CD4-positive, alpha-beta T cell treated with Interferon alpha-2 for 1 hour (primary cell): ENCODE data around the gene LRRC56.

ENCODE experiments used
- DNase-seq, 2 donors: peaks; one replicate each; pipeline ENCODE4 v3.0.0-alpha.2; 2020 to 2022

Gene LRRC56

DNA sequence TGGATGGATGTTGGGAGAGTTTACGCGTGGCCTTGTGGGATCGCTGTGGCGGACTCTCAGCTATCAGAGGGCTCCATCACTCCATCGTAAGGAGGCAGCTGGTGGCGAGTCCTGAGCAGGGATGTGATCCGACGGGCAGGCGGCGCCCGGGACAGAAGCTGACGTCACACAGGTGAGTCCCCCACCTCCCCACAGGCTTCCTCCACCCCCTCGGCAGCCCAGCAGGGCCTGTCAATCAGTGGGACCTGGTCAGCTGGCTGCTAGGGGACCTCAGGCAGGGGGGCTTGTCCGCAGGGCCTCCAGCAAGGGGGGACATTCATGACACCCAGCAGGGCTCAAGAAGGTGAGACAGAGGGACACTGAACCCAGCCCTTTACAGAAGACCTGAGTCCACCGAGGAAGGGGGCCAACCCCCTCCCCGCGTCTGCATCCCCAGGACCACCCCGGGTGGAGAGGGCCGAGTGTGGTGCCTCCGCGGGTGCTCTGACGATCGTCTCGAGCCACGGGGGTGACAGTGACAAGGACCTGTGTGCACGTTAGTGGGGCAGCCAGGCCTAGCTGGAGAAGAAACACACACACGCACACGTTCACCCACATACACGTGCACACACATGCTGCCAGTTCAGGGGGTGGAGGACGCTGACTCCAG, 9.0 kb upstream of the LRRC56 start:
- DNase-seq, result no peak

GRCh38 chr11:528815-529727, 8.3 kb upstream of the LRRC56 start:
- no peak for DNase-seq

DNA sequence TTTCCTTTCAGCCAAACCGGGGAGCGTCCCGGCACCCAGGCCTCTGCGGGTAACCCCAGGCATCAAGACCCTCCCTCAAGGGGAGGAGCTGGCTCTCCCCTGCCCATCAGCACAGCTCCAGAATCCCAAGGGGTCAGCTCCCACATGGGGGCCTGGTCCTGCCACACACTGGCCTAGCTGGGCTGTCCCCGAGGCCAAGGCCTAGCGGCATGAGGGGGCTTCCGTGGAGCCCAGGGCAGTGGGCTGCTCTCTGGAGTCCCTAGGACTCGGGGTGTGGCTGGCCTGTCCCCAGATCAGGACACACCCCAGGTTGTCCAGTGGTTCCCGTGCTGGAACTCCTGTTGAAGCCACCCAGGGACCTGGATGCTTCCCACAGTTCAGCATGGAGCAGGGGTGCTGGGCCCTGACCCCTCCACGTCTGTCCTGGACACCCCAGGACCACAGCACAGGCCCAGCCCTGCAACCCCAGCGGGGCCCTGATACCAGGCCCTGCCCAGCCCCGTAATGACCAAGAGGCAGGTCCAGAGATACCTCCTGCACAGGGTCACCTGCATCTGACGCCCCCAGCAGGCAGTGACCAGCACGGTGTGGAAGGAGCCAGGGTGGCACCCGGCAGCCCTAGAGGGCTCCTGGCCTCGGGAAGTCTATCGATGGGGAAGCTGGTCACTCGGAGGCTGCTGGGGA, 7.5 kb upstream of the LRRC56 start:
- no peak for DNase-seq

DNA sequence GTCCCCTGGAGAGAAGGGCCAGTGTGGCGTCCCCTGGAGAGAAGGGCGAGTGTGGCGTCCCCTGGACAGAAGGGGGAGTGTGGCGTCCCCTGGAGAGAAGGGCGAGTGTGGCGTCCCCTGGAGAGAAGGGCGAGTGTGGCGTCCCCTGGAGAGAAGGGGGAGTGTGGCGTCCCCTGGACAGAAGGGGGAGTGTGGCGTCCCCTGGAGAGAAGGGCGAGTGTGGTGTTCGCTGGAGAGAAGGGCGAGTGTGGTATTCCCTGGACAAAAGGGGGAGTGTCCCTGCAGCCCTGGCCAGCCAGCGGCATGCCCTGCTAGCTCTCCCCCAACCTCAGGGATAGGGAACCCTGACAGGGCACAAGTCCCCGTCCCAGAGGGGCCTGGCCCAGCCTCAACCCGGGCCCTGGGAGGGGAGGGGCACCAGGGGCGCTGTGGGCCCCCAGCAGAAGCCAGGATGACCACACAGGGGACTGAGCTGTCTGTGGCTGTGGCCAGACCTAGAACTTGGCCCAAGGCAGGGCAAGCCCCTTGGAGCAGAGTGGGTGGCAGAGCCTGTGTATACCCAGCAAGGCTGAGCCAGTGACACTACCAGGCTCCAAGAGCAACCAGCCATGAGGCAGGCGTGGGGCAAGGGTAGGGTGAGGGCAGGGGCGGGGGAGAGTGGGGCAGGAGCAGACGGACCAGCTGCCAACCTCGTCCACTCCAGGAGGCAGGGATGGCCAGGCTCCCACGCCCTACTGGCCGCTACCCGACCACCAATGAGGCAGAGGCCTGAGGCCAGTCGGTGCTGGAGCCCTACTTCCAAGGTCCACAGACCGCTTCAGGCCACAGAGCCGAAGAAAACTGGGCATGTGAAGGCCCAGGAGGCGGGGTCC, 6.1 kb upstream of the LRRC56 start:
- no peak for DNase-seq

DNA sequence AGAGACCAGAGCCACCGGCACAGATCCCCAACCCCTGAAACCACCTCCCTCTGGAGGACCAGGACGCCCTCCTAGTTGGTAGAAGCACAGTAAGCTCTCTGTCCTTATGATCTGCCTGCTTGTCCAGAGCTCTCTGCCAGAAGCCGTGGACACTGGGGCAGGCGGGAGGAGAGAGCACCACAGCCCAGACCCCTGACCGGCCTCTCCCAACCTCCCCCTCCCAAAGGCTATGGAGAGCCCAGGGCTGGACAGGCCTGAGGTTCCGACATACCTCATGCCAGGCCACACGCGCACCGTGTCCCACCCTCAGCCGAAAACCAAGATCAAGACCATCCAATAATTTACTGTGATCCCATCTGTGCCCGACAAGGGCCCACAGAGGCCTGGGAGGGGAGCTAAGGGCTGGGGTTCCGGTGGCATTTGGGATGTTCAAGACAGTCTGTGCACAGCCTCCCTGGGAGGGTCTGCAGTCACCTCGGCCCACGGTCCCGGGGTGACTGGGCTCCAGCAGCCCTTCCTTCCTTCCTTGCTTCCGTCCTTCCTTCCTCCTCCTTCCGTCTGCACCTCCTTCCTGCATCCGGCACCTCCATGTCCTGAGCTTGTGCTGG, 5.3 kb upstream of the LRRC56 start:
- DNase-seq, result no peak

DNA sequence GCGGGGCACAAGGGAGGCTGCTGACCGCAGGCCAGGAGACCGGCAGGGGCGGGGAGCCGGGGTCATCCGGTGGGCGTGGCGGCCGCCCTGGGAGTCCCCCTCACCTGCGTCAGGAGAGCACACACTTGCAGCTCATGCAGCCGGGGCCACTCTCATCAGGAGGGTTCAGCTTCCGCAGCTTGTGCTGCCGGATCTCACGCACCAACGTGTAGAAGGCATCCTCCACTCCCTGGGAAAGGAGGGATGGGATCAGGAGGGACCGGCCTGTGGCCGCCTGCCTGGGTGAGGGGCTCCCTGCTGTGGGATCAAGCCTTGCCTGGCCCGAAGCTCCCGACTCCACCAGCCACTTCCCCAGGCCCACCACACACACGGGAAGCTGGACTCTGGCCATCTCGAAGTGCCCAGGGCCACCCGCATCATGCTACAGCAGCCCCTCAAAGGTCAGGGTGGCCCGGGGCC, 4.8 kb upstream of the LRRC56 start:
- DNase-seq, result no peak

- no peak for DNase-seq
These were observed 4.2 kb upstream of the LRRC56 start for GRCh38 chr11:532986-533585.

GRCh38 chr11:533586-534395, 3.5 kb upstream of the LRRC56 start:
- DNase-seq, result no peak

DNA sequence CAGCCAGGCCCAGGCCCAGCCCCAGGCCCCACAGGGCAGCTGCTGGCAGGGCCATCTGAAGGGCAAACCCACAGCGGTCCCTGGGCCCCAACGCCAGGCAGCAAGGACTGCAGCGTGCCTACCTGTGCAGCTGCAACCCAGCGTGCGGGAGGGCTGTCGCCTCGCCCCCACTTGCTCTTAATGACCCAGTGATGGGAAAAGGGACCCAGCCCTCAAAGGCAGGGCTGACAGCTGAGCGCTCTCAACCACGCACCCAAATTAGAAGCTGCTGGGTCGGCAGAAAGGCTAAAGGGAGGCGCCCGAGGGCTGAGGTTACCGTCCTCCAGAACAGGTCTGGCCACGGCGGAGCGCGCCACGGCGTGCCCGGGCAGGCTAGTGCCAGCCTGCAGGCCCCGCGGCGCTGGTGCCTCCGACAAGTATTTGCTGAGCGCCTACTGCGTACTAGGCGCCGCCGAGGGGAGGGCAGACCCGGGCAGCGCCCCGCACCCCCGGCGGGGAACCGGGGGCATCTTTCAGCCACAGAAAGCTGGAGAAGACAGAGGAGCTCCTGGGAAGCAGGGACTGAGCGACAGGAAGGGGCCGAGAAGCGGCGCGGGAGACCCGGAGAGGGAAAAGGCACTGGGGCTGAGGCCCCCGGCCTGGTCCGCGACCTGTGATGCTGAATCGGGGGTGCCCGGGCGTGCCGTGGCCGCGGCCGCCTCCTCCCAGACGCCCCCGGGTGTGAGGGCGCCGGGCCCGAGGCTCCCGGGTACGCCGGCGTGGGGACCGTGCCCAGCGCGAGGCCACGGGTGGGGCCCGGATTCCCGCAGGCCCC, 2.7 kb upstream of the LRRC56 start:
- peak in 1 of 2 donors; percentile 30 for DNase-seq

GRCh38 chr11:535210-535518, 2.2 kb upstream of the LRRC56 start:
- no peak for DNase-seq

DNA sequence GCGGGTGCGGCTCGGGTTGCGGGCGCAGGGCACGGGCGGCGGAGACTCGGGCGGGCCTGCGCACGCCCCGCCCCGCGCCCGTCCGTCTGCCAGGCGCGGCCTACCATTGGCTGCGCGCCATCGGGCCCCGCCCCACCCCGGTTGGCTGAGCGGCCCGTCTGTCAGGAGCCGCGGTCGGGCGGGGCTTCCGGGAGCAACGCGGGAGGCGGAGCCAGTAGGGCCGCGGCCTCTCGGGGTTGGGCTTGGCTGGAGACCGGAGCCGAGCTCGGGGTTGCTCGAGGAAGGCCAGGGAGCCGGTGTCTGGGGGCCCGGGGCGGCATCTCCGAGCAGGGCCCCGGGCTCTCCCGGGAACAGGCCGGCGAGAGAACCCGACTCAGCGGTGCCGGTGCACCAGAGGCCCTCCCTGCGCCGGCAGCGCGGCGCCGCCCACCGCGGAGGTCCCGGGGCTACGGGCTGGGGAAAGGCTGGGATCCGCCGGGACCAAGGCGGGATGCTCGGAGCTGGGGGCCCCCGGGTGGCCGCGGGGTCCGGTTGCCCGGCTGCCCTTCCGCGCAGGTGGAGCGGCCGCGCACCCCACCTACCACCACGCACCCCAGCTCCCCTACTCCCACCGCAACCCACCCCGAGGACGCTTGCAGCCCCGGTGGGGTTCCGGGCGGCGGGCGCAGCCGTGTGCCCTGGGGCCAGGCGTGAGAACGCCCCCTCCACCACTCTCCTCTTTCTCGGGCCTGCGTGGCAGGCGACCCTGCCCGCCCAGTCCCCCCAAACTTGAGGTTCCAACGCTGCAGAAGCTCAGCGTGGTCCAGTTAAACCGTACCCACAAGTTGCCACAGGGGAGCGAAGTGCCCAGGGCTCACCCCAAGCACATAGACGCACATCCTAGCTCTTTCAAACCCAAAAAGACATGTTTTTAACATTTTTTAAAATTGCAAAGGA, 1.5 kb upstream of the LRRC56 start, which contains the start of gene HRAS:
Gene HRAS, minus strand, starts transcription at position 58 of the 936 bp plus-strand sequence.
- peak; percentile 94 to 97 for DNase-seq

DNA sequence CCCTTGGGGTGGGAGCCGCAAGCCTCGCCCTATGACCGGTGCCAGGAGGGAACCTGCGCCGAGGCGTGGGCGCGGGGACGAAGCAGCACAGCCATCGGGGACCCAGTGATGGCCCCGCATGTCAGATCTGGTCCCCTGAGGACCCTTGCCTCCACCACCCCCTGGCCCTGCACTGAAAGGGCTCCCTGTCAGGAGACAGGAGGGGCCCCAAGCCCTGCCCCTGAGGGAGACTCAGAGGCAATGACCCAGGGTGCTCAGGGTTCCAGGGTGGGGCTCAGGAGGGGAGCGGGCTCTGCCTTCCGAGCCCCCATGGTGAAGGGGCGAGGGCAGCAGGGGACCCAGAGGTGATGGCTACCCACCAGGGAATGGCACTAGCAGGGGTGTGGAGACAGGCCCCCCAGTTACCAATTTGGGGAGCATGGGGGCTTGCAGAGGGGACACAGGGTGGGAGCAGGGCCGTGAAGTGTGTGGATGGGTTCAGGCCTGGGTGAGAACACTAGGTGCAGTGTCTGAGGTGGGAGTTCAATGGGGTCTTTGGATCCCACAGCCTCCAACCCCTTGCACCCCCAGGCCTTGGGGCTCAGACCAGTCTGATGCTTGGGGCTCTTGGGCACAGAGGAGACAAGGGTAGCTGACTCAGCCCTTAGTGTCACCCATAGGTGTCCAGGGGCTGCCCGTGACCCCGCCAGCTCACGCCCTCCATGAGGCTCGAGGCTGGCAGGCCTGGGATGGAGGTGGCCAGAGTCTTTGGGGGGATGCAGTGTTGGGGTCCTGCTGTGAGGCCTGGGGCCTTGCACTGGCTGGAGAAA, 499 bp downstream of the LRRC56 start:
- no peak for DNase-seq

DNA sequence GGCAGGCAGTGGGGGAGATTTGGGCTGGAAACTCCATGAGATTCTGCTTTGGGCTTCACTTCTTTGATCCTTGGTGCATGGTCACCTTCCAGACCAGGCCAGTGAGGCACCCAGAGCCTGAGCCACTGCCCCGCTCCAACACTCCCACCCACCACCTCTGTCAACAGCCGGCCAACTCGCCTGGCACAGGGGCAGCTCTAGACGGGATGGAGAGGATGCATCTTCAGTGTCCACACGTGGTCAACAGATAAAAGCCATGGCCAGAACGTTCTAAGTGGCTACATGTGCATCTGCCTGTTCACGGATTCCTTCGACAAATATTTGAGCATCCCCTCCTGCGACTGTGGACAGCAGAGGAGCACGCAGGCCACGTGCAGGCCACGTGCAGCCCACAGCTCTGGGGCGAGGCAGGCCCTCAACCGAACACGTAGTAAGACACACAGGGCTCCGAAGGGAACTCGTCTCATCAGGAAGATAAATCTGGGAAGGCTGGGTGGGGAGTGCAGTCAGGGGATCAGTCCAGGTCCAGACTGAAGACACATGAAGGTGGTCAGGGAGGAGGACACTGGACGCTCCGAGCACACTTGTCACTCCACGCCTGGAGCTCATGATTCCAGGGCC, 1.2 kb downstream of the LRRC56 start:
- no peak for DNase-seq

DNA sequence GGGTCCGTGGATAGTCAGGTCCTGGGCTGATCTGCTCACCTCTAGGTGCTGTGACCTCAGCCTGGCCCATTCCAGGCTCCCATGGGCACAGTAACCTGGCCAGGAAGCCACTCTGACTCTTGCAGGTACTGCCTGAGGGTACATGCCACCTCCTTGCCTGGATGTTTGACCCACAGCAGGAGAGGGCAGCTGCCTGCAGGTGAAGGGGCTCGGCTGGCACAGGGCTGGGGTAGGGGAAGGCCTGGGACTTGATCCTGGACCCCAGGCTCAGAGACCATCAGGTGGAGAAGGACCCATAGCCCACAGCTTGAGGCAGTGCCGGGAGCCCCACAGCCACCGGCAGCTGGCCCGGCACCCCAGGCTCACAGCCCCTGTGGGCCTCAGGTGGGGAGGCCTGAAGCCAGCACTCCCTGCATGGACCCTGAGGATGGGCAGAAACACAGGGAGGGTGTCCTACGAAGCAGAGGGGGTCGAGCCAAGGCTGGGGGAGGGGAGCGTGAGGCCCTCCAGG, 2.7 kb downstream of the LRRC56 start:
- no peak for DNase-seq

DNA sequence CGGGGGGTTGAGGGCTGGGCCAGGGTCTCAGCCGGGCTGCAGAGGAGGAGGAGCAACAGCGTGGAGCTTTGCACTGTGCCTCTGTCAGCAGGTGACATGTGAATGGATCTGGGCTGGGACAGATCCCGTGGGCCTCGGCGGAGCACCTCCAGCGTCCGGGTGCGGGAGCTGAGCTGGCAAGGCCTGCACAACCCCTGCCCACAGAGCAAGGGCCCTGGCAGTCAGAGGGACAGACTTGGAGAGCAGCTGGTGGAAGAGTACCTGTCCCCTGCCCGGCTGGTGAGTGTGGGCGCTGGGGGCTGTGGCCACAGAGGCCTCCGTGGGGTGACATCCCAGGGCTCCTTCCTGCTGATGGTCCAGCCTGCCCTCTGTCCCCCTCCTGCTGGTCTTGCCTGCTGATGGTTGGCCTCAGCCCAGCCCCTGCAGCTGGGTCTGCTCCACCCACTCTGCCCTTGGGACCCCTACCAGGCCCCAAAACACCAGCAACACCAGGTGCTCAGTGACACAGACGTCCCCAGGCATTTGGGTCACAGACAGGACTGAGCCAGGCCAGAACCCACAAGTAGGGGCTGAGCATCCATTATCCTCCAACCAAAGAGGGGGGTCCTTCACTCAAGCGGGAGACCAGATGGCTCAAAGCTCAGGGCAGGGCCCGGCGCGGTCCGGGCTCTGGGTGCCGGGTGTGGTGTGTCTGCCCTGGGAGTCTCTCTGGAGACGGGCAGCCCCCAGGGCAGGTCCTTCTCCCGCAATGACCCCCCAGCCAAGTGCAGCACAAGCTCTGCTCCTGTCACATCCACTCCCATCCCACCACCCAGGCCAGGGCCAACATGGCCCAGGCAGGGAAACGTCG, 3.5 kb downstream of the LRRC56 start:
- no peak for DNase-seq

- DNase-seq, result no peak
These were observed 4.1 kb downstream of the LRRC56 start for GRCh38 chr11:541433-541885.
